Muscle layer of duodenum (tissue), 2 donors: ENCODE results near the gene SH3BP2.

Experiments
- H3K27ac ChIP-seq: one replicate; pipeline ENCODE4 v1.7.0; 2013; ENCODE audit warnings: mild to moderate bottlenecking, low read length
- H3K27me3 ChIP-seq: one replicate; pipeline ENCODE4 v1.7.0; 2013; ENCODE audit warnings: low read depth, mild to moderate bottlenecking, control low read depth, low read length
- H3K36me3 ChIP-seq, 2 donors: one replicate each; pipeline ENCODE4 v1.7.0; 2013; ENCODE audit warnings: low read length in 2 of 2, control low read depth in 1 of 2, mild to moderate bottlenecking in 1 of 2; ENCODE audit not compliant: insufficient read depth in 2 of 2, control insufficient read depth in 1 of 2
- H3K4me1 ChIP-seq, 2 donors: one replicate each; pipeline ENCODE4 v1.7.0; 2013; ENCODE audit warnings: low read length in 2 of 2, mild to moderate bottlenecking in 2 of 2, control low read depth in 1 of 2, moderate library complexity in 1 of 2; ENCODE audit not compliant: insufficient read depth in 2 of 2, control insufficient read depth in 1 of 2
- H3K4me3 ChIP-seq, 2 donors: one replicate each; pipeline ENCODE4 v1.7.0; 2013; ENCODE audit warnings: low read length in 2 of 2, low read depth in 1 of 2, mild to moderate bottlenecking in 1 of 2
- H3K9me3 ChIP-seq, 2 donors: one replicate each; pipeline ENCODE4 v1.7.0; 2013; ENCODE audit warnings: low read length in 2 of 2, control low read depth in 1 of 2, mild to moderate bottlenecking in 1 of 2; ENCODE audit not compliant: control insufficient read depth in 1 of 2
- donor health status: healthy.

The SH3BP2 gene

DNA sequence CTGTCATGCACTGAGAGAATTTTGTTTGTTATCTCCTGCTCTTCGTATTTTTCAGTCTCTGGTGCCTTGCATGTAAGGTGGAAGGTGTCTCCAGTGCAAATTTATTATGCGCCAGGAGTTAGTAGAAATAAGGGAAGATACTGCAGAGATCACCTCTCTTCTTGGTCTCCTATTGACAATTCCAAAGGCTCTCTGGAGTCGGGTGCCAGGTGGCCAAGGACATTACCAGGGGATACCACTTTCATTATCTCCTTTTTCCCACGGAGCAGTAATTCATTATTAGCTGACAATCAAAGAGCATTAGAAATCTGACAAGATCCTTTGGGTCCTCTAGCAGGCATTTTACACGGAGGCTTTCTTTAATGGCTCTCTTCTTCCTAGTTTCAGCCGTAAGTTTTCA is 76.8 kb downstream of the SH3BP2 start:
- Histone ChIP-seq H3K4me1 (peaks cover 34 to 74% of the 10 kb centered on the region in 2 donors), H3K27ac (peak overlapping the region; percentile 41), H3K36me3 (no peaks in the 10 kb centered on the region), H3K27me3 (no peaks in the 10 kb centered on the region), H3K4me3 (peak overlapping the region in 1 of 2 donors; percentile 26), H3K9me3 (no peaks in the 10 kb centered on the region)

GRCh38 chr4:2870082-2870481 is 77.2 kb downstream of the SH3BP2 start:
- Histone ChIP-seq H3K27ac (peak overlapping the region; percentile 41), H3K4me3 (no peak overlapping the region), H3K4me1 (peaks cover 34 to 70% of the 10 kb centered on the region in 2 donors)

DNA sequence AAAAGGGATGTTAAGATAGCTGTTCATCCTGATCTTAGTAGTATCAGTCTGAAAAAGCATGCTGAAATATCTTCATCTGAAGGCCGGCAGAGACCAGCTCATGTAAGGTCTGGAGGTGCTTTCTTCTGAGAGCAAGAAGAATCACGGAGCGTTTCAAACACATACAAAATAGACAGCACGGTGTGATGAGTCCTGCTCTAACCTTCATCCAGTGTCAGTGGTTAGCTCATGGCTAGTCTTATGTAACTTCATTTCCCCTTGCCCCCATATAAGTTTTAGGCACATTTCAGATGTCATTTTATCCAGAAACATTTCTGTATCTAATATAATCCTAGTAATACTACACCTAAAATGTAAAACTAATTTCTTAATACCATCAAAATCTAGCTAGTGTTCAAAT is 78.6 kb downstream of the SH3BP2 start:
- H3K4me1 ChIP-seq: peaks cover 34 to 56% of the 10 kb centered on the region in 2 donors
- no peak overlapping the region for H3K27ac ChIP-seq

More at GRCh38 chr4:2870082-2870481, 77.2 kb downstream of the SH3BP2 start:
- no peaks in the 10 kb centered on the region for H3K27me3 ChIP-seq
- no peaks in the 10 kb centered on the region for H3K9me3 ChIP-seq
- H3K36me3 ChIP-seq: no peaks in the 10 kb centered on the region

GRCh38 chr4:2871911-2872310 is 79.0 kb downstream of the SH3BP2 start:
- H3K27ac ChIP-seq: no peak overlapping the region
- peaks cover 0 to 6% of the 10 kb centered on the region in 2 donors for H3K36me3 ChIP-seq
- peaks cover 34 to 52% of the 10 kb centered on the region in 2 donors for H3K4me1 ChIP-seq
- no peaks in the 10 kb centered on the region for H3K27me3 ChIP-seq
- no peaks in the 10 kb centered on the region for H3K9me3 ChIP-seq
- no peak overlapping the region for H3K4me3 ChIP-seq

More for the DNA sequence above, 78.6 kb downstream of the SH3BP2 start:
- Histone ChIP-seq H3K9me3 (no peaks in the 10 kb centered on the region), H3K4me3 (no peak overlapping the region), H3K27me3 (no peaks in the 10 kb centered on the region), H3K36me3 (peaks cover 0 to 6% of the 10 kb centered on the region in 2 donors)

DNA sequence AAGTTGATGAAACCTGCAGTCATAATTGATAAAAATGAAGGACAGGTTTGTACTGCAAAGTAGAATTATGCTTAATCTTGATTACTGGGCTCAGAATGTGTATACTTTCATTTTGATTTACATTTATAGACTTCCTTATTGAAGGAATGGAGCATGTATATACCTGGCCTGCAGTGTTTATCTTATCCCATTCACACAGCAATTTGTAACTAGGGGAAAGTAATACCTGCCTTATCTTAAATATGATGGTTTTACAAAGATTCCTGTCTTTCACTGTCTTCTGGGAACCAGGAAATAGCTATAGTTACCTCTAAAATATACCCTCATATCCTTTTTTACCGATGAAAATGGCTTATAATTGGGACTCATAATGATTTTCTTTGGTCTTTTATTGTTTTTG is 80.4 kb downstream of the SH3BP2 start:
- peaks cover 23 to 39% of the 10 kb centered on the region in 2 donors for H3K4me1 ChIP-seq

DNA sequence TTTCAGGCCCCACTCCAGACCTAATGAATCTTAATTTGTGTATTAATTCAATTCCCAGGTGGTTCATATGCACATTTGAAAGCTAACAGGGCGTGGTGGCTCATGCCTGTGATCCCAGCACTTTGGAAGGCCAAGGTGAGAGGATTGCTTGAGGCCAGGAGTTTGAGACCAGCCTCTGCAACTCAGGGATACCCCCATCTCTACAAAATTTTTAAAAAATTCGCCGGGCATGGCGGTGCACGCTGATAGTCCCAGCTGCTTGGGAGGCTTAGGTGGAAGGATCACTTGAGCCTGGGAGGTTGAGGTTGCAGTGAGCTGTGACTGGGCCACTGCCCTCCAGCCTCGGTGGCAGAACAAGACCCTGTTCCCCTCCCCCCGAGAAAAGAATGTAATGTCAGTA is 82.0 kb downstream of the SH3BP2 start:
- Histone ChIP-seq H3K4me1 (peaks cover 16 to 24% of the 10 kb centered on the region in 2 donors), H3K9me3 (no peaks in the 10 kb centered on the region), H3K4me3 (no peak overlapping the region), H3K36me3 (peaks cover 7 to 9% of the 10 kb centered on the region in 2 donors), H3K27ac (no peak overlapping the region), H3K27me3 (no peaks in the 10 kb centered on the region)

More for the DNA sequence above, 80.4 kb downstream of the SH3BP2 start:
- H3K27me3 ChIP-seq: no peaks in the 10 kb centered on the region
- H3K9me3 ChIP-seq: no peaks in the 10 kb centered on the region
- peaks cover 6 to 9% of the 10 kb centered on the region in 2 donors for H3K36me3 ChIP-seq
- H3K4me3 ChIP-seq: no peak overlapping the region
- peak overlapping the region; percentile 73 for H3K27ac ChIP-seq

DNA sequence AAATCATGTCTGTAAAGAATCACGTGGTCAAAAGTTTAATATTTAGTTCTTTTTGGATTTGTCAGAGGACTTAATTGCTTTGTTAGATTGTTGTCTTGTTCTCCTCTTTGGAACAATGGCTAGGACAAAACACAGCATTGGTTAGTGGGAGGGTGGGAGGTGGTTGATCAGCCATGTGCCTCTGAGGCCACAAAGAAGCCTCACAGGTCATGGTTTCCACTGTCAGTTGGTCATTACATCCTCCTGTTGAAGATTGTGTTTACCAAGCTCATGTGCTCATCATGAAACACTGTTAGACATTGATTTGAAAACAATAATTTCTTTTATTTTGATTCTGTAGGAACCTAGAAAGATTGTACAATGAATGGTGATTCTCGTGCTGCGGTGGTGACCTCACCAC is 82.7 kb downstream of the SH3BP2 start:
- H3K27me3 ChIP-seq: no peaks in the 10 kb centered on the region
- no peak overlapping the region for H3K27ac ChIP-seq
- peaks cover 9 to 17% of the 10 kb centered on the region in 2 donors for H3K4me1 ChIP-seq
- H3K9me3 ChIP-seq: no peaks in the 10 kb centered on the region
- no peak overlapping the region for H3K4me3 ChIP-seq
- peaks cover 9 to 10% of the 10 kb centered on the region in 2 donors for H3K36me3 ChIP-seq

DNA sequence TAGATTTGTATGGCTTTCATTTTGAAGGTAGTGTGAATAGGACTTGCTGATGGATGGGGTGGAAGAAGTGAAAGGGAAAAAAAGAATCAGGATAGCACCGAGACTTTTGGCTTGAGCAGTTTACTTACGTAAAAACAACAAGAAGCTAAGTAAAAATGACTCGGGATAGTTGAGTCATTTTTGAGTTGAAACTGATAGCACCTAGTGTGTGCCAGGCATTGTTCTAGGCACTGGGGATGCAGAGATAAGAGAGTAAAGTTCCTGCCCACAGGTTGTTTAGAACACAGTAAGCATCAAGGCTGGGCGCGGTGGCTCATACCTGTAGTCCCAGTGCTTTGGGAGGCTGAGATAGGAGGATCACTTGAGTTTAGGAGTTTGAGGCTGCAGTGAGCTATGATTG is 85.5 kb downstream of the SH3BP2 start:
- peaks cover 19 to 24% of the 10 kb centered on the region in 2 donors for H3K36me3 ChIP-seq
- H3K4me3 ChIP-seq: no peak overlapping the region
- no peak overlapping the region for H3K27ac ChIP-seq
- peaks cover 7 to 8% of the 10 kb centered on the region in 2 donors for H3K4me1 ChIP-seq
- no peaks in the 10 kb centered on the region for H3K27me3 ChIP-seq
- H3K9me3 ChIP-seq: no peaks in the 10 kb centered on the region

DNA sequence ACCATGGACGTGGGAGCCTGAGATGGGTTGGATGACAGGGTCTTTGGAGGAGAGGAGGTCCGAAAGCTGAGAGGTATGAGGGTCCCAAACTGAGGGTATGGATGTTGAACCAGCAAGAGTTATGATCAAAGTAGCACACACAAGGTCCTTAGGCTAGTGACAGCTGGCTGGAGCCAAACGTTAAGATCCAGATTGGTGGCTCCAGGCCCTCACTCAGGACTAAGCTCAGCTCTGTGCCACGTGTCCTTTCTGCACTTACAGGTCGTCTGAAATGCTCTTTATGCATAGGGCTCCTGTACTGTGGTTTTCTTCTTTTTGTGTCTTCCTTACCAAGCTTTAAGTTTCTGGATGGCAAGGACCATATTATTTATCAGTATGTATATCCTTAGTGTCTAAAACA is 86.1 kb downstream of the SH3BP2 start:
- Histone ChIP-seq H3K4me3 (no peak overlapping the region), H3K36me3 (peaks cover 19 to 24% of the 10 kb centered on the region in 2 donors), H3K9me3 (no peaks in the 10 kb centered on the region), H3K4me1 (peaks cover 1% of the 10 kb centered on the region in 2 donors), H3K27ac (no peak overlapping the region), H3K27me3 (no peaks in the 10 kb centered on the region)

- Histone ChIP-seq H3K27me3 (no peaks in the 10 kb centered on the region), H3K9me3 (no peaks in the 10 kb centered on the region), H3K27ac (no peak overlapping the region), H3K36me3 (peaks cover 34 to 44% of the 10 kb centered on the region in 2 donors), H3K4me3 (no peak overlapping the region), H3K4me1 (no peaks in the 10 kb centered on the region)
Observed at GRCh38 chr4:2881431-2881830, 88.5 kb downstream of the SH3BP2 start.

DNA sequence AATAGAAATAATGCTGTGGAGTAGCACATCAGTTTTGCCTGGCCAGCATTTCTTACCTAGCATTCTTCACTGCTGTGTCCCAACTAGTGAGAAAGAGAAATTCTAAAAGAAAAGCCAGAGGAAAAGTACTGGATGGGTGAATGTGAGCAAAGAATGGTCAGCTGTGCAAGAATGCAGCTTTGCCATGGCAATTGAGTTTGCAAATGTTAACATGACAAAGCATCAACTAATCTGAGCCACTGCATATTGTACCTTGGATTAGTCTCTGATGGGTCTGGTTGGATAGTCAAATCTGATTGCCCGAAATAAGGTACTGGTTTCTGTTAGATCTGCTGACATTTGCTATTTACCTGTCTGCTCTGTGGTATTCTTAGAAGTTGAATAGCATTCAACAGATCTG is 89.5 kb downstream of the SH3BP2 start:
- H3K4me3 ChIP-seq: no peak overlapping the region
- H3K27ac ChIP-seq: no peak overlapping the region
- H3K27me3 ChIP-seq: no peaks in the 10 kb centered on the region
- peaks cover 38 to 44% of the 10 kb centered on the region in 2 donors for H3K36me3 ChIP-seq
- H3K4me1 ChIP-seq: no peaks in the 10 kb centered on the region
- H3K9me3 ChIP-seq: no peaks in the 10 kb centered on the region

DNA sequence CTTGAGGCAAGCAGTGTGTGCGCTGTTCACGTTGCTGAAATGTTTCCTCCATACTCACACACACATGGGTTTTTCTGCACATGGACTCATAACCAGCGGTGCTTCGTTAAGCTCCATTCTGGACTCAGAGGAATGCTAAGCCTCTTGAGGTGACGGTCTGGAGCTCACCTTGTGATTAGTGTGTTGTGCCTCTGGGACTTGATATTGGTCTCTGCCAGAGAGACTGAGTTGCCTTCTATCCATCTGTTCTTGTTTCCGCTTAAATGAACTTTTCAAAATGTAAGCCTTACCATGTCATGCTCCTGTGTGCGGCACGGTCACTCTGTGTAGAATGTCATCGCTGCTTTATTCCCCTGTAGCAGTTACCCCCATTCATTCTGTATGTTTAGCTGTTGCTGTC is 93.3 kb downstream of the SH3BP2 start:
- Histone ChIP-seq H3K4me3 (no peak overlapping the region), H3K27me3 (no peaks in the 10 kb centered on the region), H3K27ac (no peak overlapping the region), H3K36me3 (peaks cover 39 to 42% of the 10 kb centered on the region in 2 donors), H3K4me1 (no peaks in the 10 kb centered on the region), H3K9me3 (no peaks in the 10 kb centered on the region)
